GM21515 (cell line): ENCODE results near the gene MAPK8IP1.
"Not testable (repeated sequence)": the region's sequence is repeated elsewhere in the genome, so short reads cannot be mapped to it uniquely, and the experiment has no call there.

Experiments used
- ATAC-seq: cut with Tn5 transposase; IDR thresholded peaks from one replicate; pipeline ENCODE4 v1.9.1; 2021; ENCODE audit not compliant: unreplicated experiment

MAPK8IP1 gene

GRCh38 chr11:45889555-45889954, 4.1 kb downstream of the MAPK8IP1 start:
- no peak for ATAC-seq

- no peak for ATAC-seq
Measured at GRCh38 chr11:45889966-45890365, 4.5 kb downstream of the MAPK8IP1 start.

- no peak for ATAC-seq
Measured at GRCh38 chr11:45890886-45891550, 5.6 kb downstream of the MAPK8IP1 start.

GRCh38 chr11:45892856-45893255, 7.4 kb downstream of the MAPK8IP1 start:
- no peak for ATAC-seq

- ATAC-seq: no peak
Measured at GRCh38 chr11:45894555-45895247, 9.2 kb downstream of the MAPK8IP1 start.

GRCh38 chr11:45895553-45896259, 10.3 kb downstream of the MAPK8IP1 start:
- ATAC-seq: no peak

GRCh38 chr11:45896422-45896984, 11.1 kb downstream of the MAPK8IP1 start:
- ATAC-seq: no peak

GRCh38 chr11:45897556-45897955, 12.1 kb downstream of the MAPK8IP1 start:
- no peak for ATAC-seq

GRCh38 chr11:45899086-45899447, 13.6 kb downstream of the MAPK8IP1 start:
- no peak for ATAC-seq

- peak; percentile 49 for ATAC-seq
Measured at GRCh38 chr11:45899448-45900174, 14.2 kb downstream of the MAPK8IP1 start.

- not testable (repeated sequence) for ATAC-seq
Measured at GRCh38 chr11:45900175-45900800, 14.8 kb downstream of the MAPK8IP1 start.

- ATAC-seq: no peak
Measured at GRCh38 chr11:45900916-45901617, 15.6 kb downstream of the MAPK8IP1 start.

- ATAC-seq: no peak
Measured at GRCh38 chr11:45901626-45902025, 16.2 kb downstream of the MAPK8IP1 start.

- no peak for ATAC-seq
Measured at GRCh38 chr11:45902452-45903380, 17.3 kb downstream of the MAPK8IP1 start.

- no peak for ATAC-seq
Measured at GRCh38 chr11:45904309-45904915, 19.0 kb downstream of the MAPK8IP1 start.

GRCh38 chr11:45905095-45905494, 19.6 kb downstream of the MAPK8IP1 start:
- ATAC-seq: no peak

- not testable (repeated sequence) for ATAC-seq
Measured at GRCh38 chr11:45905576-45905975, 20.1 kb downstream of the MAPK8IP1 start.

- ATAC-seq: no peak
Measured at GRCh38 chr11:45906096-45906682, 20.7 kb downstream of the MAPK8IP1 start.
